Inflammatory macrophage treated with lipopolysaccharide for 1 hour (primary cell): ENCODE data around the gene TBCD.
A peak's percentile ranks its signal among the peaks of the same experiment; 100 is the strongest.
"Not testable (repeated sequence)": the region's sequence is repeated elsewhere in the genome, so short reads cannot be mapped to it uniquely, and the experiment has no call there.

Experiments
- DNase-seq, 2 donors: peaks; one replicate each; pipeline ENCODE4 v3.0.0-alpha.2; 2020 to 2022

TBCD gene

GRCh38 chr17:82729479-82730260, 22.2 kb upstream of the TBCD start:
- DNase-seq = no peak

GRCh38 chr17:82732118-82732743, 19.6 kb upstream of the TBCD start:
- no peak for DNase-seq

- peak; percentile 6 to 16 for DNase-seq
Measured at GRCh38 chr17:82734987-82735866, 16.6 kb upstream of the TBCD start, which contains the start of gene FN3K. FN3K (plus strand) TSS chr17:82735615; CDS start chr17:82735637, 22 bp downstream.

GRCh38 chr17:82736511-82737185, 15.2 kb upstream of the TBCD start:
- no peak for DNase-seq

- DNase-seq = no peak
Measured at GRCh38 chr17:82737967-82738877, 13.6 kb upstream of the TBCD start.

GRCh38 chr17:82740906-82741759, 10.7 kb upstream of the TBCD start:
- no peak for DNase-seq

GRCh38 chr17:82743344-82744219, 8.3 kb upstream of the TBCD start:
- DNase-seq = no peak

- DNase-seq = not testable (repeated sequence)
Measured at GRCh38 chr17:82744736-82745135, 7.1 kb upstream of the TBCD start.

- no peak for DNase-seq
Measured at GRCh38 chr17:82745524-82745923, 6.3 kb upstream of the TBCD start.

GRCh38 chr17:82748756-82749155, 3.1 kb upstream of the TBCD start:
- DNase-seq = no peak

- DNase-seq = no peak
Measured at GRCh38 chr17:82750241-82750908, 1.5 kb upstream of the TBCD start.

GRCh38 chr17:82751171-82751570, 694 bp upstream of the TBCD start:
- DNase-seq = peak in 1 of 2 donors; percentile 9

GRCh38 chr17:82752371-82753200, 721 bp downstream of the TBCD start:
- peak in 1 of 2 donors; percentile 5 for DNase-seq

- no peak for DNase-seq
Measured at GRCh38 chr17:82753201-82753464, 1.3 kb downstream of the TBCD start.

- DNase-seq = peak in 1 of 2 donors; percentile 7
Measured at GRCh38 chr17:82754297-82755208, 2.7 kb downstream of the TBCD start.

GRCh38 chr17:82756166-82756565, 4.3 kb downstream of the TBCD start:
- DNase-seq = no peak

GRCh38 chr17:82765371-82765770, 13.5 kb downstream of the TBCD start:
- no peak for DNase-seq
